CD4-positive, alpha-beta T cell treated with Interleukin-4 for 1 hour (primary cell): ENCODE data around the gene ARFGAP1.

Experiments
- DNase-seq, 2 donors: peaks; one replicate each; pipeline ENCODE4 v3.0.0-alpha.2; 2020 to 2022

ARFGAP1 gene

DNA sequence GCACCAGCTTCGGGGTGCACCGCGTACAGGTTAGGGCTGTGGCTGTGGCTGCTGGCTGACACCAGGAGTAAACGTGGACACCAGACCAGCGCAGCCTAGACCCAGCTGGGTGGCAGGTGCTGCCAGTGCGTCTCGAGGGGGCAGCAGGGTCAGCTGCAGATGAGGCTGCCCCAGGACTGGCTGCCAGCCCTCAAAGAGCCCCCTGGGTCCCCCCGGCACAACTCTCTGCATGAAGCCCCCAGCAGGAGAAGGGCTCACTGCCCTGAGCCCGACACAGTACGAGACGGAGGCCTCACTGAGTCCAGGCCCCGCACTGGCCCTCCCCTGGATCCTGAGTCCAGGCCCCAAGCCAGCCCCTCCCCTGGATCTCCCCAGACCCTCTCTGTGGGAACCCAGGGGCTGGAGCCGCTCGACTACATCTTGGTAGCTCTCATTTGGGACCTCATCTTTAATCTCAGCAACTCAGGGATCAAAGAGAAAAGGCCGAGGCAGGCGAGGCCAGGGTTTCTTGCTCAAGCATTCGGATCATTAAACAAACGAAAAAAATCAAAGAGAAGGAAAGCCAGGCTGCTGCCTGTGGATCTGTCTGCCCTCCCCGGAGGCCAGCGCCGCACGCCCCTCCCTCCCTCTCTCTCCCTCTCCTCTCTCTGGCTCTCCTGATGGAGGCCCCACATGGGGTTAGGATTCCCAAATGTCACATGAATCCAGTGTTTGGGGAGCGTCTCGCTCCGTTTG lies 11.4 kb upstream of the ARFGAP1 start:
- DNase-seq, result no peak

DNA sequence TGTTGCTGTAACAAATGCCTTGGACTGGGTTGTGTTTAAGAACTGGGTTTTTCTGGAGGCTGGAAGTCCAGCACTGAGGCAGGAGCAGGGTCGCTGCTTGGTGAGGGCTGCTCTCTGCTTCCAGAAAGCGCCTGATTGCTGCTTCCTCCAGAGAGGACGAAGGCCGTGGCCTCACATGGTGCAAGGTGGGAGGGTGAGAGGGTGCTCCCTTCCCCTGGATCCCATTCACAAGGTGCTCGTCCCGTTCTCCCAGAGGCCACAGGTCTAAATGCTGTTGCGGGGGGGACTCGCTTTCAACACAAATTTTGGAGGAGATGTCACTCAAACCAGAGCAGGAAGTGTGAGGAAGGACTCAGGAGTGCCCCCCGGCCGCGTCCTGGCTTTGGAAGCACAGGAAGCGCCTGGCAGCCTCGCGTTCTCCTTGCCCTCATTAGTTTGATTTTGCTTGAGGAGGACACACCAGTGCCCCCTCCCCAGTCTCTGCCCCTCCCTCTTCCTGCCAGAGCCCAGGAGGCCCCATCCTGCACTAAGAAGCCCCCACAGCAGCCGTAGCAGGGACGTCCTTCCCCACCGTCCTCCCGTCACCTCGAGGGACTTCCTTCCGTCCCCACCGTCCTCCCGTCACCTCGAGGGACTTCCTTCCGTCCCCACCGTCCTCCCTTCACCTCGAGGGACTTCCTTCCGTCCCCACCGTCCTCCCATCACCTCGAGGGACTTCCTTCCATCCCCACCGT lies 10.7 kb upstream of the ARFGAP1 start:
- no peak for DNase-seq

DNA sequence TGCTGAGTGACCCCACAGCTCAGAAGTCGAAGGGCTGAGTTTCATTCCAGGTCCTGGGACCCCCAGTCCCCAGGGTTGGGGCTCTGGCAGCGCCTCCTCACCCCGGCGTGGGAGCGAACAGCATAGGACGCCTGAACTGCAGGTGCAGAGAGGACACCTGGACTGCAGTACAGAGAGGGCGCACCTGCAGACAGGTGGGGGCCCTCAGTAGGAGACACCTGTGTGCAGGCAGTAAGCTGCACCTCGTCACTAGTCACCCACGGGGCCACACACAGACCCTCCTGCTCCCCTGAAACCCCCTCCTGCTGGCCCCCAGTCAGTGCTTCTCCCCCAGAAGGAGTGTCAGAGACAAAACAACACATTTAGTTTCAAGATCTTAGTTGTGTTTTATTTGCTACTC lies 9.8 kb upstream of the ARFGAP1 start:
- no peak for DNase-seq

DNA sequence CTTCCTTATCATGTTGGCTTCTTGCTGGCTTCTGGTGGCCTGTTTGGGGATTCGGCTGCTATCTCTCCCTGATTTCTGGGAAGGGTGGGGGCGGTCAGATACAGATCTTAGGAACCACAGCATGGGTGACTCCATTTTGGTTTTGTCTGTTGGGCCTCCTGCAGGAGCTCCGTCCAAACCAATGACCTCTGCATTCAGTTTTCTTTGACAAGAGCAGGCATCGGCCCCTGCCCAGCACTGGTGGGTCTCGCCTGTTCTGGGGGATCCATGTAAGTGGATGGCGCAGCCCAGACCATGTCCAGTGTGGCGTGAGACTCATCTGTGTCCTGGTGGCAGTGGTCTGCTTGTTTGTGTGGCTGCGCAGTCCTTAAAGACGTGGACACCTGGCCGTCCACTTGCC lies 8.6 kb upstream of the ARFGAP1 start:
- no peak for DNase-seq

DNA sequence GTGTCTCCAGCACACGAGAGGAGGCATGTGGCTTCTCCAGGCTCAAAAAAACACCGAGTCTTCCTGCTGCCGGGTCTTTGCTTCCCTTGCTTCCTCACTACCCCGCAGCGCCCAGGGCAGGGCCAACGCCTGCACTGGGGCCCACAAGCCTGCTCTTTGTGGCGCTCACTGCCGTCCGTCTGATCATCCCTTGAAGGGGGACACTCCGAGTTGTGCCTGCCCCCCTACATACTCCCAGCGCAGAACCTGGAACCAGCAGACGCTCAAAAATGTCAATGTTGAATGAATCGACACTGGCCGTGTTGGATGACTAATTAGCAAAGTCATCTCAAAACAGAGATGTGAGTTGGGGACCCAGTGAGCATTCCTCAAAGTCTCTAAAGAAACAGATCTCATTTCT lies 8.1 kb upstream of the ARFGAP1 start:
- DNase-seq, result no peak

DNA sequence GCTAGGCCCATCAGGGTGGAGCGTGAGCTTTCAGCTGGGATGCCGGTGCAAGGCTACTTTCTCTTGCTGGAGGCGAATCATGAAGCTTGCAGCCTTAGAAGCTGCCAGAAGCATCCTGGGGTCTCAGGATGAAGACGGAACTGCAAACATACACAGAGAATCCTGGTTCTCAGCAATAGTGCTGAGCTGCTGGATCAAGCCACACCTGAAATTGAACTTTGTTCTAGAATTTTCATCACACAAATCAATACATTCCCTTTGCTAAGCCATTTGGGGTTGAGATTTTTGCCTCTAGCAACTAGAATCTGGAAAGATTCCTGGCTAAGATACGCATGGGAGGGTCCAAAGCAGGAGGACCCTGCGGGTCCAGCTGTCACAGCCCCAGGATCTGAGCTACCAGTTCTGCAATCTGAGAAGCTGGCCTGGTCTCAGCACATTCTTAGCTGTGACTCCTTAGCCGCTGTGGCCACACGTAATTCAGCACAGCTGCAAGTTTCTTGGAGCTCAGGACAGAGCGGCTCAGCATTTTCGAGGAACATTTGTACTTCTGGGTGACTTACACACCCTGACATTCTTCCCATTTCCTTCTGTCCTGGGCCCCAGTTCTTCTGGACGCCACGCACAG lies 6.6 kb upstream of the ARFGAP1 start:
- DNase-seq, result no peak

DNA sequence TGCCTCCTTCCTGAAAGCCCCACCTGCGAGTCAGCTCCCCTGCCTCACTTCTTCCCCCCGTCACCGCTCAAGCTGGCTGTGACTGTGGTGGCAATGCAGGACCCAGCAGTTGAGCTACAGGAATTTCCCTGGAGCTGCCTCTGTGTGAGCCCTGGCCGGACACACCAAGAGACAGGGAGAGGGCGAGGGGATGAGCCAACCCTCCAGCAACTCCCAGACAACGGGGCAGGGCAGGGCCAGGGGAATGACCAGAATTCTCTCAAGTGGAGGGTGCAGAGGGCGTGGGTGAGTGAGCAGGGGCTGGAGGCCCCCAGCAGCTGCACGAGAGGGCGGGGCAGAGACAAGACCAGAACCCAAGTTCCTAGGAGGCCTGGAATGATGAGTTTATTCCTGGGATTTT lies 4.9 kb upstream of the ARFGAP1 start:
- DNase-seq, result no peak

DNA sequence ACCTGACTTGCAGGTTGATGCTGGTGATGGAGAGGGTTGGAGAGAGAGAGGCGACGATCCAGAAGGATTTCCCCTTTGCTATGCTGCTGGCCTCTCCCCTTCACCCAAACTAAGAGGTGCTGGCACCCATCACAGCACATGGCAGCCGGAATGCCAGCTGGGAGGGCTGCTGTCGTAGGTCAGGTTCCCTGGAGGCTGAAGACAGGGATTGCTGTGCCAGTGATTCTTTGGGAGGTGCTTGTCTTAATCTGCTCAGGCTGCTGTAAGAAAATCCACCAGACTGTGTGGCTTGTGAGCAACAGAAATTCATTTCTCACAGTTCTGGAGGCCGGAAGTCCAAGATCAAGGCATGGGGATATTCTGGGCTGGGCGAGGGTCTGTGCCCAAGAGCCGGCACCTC lies 4.4 kb upstream of the ARFGAP1 start:
- DNase-seq, result no peak

DNA sequence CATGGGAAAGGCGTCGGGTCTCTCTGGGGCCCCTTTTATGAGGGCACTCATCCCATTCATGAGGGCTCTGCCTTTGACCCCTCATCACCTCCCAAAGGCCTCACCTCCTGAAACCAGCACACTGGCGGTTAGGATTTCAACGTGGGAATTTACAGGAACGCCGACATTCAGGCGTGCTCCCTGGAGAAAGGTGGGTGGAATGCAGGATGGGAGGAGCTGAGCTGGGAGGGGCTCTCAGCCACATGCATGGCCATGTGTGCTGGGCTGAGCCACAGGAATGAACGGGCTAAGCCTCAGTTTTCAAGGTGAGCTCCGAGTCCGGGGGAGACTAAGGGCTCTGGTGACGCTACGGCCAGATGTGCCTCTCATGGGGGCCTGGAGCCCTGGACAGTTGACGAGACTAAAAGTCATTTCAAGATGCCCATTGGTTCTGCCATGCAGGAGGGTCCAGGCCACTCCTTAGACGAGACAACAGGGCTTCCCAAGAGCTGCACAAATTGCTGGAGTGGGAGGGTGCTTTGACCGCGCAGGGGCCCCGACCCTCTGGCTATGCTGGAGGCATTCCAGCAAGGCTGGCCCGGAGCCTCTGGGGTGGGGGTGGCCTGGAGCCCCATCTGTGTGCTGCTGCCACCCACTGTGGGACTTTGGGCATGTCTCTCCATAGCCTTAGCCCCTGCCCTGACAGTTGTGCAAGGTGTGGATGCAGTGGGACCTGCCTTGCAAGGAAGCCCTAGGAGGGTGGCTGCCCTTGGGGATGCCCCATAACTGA lies 3.8 kb upstream of the ARFGAP1 start:
- no peak for DNase-seq

DNA sequence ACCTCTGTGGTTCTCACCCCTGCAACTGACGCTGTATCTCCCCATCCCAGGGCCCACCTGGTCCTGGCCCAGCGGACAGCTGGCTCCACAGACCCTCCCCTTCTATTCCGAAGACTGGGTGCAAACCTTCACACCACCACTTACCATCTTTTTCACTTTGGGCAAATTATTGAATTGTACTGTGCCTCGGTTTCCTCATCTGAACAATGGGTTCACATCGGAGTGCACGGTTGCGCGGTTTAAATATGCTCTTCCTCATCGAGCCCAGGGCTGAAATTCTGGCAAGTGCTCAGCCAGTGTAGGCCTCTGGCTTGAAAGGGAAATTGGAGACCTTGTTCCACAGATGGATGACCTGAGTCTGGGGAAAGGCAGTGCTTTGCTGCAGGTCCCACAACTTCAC lies 2.9 kb upstream of the ARFGAP1 start:
- DNase-seq, result no peak

DNA sequence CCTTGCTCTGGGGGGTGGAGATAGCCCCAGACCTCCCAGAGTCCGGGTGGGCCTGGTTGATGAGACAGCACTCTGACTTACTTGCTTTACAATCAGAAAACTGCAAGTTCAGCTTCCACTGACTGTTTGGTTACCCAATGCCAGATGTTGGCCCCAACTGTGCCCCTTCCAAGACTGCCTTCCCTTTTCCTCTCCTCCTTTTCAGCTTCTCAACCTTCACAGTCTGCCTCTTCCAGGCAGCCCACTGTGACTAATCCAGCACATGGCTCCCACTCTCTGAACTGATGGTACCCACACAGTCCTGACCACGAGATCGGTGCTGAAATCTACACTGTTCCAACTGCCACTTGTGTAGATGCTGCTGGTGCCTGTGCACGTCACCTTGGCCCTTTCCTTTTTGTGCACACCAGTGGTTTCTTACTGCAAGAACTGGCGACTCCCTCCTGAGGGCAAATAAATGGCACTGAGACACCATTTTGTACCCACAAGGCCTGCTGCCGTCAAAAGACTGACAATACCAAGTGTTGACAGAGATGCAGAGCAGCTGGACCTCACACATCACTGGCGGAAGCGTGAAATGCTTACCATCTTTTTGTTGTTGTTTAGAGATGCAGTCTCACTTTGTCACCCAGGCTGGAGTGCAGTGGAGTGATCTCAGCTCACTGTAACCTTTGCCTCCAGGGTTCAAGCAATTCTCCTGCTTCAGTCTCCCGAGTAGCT lies 1.8 kb upstream of the ARFGAP1 start:
- no peak for DNase-seq

DNA sequence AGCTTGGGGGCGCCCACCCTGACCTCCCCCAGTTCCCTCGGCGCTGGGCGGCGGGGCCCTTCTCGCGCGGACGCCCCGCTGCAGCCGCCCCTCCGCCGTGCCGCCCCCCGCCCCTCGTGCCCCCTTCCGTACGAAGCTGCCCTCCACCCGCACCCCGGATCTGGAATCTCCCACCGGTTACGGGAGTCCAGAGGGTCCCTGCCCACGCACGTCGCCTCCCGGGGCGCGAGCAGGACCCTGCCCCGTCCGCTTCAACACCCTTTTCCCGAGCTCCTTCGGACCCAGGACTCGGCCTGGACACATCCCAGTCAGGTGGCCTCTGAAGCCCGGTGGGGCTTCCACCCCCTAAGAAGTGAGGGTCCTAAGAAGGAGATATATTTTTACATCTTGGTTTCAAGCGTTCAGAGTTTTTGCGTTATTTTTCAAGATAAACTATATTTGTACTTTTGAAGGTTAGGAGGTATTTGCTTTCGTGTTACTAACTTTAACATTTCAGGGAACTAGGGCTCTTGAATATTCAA lies 506 bp downstream of the ARFGAP1 start:
- DNase-seq, result no peak

DNA sequence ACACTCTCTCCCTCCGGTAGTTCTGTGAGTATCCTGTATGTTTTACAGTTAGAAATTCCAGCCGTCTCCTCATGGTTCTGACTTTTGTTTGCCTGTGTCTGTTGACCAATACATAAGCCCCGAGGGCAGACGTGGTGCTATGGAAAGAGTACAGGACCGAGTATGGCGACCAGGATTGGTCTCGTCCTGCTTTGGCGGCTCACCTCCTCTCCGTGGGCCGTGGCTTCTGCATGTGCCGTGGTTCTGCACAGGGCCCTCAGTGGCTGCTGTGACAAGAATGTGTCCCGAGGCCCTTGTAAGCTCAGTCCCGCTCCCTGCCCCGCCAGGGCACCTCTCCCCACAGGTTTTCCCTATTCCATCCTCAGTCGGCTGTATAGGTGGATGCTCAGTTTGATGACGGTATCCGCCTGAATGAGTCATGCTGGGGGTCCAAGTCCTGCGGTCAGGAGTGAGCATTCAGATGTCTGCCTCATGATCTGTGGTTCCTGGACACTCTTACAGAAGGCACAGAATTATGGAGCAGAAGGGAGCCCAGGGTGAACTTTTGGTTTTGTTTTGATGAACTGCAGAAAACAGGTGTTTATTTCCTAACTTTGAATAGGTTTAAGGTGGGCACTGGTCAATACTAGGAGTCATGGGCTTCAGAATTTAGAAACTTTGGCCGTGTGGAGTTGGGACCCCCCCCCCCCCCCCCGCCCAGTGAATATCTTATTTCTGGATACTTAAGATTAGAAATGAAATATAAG lies 1.2 kb downstream of the ARFGAP1 start:
- DNase-seq, result no peak

DNA sequence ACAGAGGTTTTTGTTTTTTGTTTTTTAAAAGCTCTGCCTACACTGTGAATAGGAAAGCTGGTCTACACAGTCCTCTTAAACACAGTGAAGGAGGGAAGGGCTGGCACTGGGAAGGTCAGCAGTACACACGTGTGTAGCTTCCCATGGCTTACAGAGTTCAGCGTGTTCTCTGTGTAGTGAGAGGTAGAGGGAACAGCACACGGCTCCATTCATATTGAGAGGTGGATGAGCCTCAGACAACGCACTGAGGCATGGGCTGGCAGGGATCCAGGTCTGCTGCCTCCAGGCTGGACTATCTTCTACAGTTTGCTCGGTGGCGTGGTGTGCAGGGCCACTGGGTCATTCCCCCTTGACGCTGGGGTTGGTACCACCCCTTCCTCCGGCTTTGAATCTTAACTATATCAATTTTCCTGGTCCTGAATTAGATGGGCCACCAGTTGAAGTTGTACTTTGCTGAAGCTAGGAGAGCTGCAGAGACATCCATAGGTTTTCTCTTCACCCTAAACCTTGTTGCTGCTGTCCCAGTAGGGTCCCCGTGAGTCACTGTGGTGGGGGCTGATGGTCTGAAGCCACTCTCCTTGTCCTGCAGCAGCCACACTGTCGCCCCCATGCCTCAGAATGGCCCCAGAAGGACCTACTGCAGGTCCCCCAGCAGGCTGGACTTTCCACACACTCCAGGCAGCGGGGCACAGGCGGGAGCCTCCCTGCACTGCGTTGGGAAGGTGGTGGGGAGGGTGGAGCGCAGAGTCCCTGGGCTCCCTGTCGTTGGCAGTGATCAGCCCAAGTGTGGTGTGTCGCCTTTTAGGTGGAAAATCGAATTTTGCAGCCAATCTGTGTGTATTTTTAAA lies 2.0 kb downstream of the ARFGAP1 start:
- no peak for DNase-seq

DNA sequence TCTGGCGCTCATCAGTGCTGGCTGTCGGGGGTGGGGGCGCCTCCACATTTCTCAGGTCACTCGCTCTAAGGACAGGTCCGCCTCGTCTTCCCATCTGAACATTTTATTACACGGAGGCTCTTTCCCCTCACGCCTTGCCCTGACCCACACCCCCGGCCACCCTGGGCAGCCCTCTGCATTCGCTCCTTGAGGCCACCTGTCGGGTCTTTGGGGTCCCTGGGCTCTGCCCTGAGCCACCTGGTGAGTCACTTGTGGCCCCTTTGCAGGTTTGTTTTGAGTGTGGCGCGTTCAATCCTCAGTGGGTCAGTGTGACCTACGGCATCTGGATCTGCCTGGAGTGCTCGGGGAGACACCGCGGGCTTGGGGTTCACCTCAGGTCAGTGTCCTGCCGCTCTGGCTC lies 3.2 kb downstream of the ARFGAP1 start:
- no peak for DNase-seq

DNA sequence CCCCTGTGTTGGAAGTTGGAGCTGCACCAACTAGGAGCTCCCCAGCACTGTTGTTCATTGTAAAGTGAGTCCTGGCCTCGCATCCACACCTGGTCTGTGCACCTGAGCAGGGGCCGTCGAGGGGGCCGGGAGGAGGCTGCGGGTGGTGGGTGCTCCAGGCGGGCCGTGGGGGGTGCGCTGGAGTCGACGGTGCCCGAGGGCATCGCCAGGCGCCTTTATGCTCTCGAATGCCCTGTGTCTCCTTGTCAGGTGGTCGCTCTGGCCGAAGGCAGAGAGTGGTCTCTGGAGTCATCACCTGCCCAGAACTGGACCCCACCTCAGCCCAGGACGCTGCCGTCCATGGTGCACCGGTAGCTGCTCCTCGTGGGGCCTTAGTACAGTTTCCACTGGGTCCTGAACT lies 4.3 kb downstream of the ARFGAP1 start:
- no peak for DNase-seq

DNA sequence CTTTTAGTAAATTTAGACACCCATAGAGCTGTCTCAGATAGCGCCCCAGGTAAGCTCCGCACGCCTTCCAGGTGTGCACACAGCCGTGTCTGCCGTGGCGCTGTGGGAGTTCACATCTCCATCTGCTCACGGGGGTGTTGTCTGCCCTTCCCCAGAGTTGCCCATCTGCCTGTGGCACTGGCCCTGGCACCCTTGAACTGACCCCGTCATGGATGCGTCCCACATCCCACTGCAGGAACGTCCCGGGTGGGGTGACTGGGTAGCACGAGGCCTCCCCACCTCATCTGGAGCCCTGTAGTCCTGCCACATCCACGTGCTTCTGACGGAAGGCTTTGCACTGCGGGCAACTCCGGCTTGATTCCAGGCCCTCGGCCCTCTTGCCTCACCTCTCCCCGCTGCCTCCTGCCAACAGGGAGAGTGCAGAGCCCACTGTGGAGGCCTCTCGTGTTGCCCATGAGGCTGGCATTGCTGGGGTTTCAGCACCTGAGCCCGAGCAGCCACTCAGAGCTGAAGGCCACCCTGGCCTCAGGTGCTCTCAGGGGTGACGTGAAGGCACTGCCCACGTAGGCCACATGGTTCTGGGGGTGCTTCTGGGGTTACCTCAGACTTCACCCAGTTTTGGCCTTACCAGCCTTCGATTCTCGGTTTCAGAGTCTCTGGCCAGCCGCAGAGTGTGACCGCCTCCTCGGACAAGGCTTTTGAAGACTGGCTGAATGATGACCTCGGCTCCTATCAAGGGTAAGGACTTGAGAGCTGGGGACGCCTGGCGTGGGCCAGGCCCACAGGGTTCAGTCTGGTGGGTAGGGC lies 5.1 kb downstream of the ARFGAP1 start:
- DNase-seq, result no peak

DNA sequence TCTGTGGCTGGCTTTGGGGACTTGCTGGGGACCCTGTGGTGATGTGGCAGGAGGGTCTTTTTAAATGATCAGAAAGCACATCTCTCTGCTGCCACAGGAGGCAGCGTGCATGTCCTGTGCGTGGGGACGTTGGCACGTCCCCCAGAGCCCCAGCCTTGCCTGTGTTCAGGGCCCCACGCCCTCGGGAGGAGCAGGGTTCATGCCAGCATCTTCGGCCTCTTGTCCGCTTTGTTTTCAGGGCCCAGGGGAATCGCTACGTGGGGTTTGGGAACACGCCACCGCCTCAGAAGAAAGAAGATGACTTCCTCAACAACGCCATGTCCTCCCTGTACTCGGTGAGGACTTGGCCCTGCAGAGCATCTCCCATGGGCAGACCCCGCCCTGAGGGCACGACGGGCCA lies 6.0 kb downstream of the ARFGAP1 start:
- no peak for DNase-seq

DNA sequence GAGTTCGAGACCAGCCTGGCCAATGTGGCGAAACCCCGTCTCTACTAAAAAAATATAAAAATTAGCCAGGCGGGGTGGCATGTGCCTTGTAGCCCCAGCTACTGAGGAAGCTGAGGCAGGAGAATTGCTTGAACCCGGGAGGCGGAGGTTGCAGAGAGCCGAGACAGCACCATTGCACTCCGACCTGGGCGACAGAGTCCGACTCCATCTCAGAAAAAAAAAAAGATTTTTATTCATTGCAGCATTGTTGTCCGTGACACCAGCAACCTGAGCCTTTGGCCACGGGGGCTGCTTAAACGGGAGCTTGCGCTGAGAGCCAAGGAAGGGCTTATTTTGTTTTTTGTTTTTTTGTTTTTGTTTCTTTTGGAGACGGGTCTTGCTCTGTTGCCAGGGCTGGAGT lies 7.3 kb downstream of the ARFGAP1 start:
- no peak for DNase-seq

DNA sequence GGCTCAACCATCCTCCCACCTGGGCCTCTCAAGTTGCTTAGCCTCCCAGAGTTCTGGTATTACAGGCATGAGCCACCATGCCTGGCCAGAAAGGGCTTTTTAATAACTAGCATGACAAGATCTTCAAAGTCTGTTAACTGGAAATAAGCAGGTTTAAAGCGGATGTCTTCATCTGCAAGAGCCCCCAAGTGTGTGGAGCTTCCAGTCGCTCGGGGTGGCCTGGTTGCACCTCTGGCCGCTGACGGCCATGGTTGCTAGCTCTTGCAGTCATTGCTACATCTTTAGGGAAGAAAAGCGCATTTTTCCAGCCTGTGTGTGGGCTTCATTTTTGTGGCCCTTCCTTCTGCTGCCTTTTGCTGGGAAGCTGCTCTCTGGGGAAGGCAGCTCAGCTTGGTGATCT lies 7.8 kb downstream of the ARFGAP1 start:
- DNase-seq, result no peak
